Psoas muscle (tissue), 8 donors: ENCODE measurements around the gene RPL19. TPM values are rescaled to one million over a fixed set of nuclear protein-coding genes. Genes with fewer than 3 reads are reported as not detected.

ENCODE experiments used
- ATAC-seq, 4 donors: fragments of 200-7000 bp; cut with Tn5 transposase; one replicate each; pipeline ENCODE4 v1.9.1; 2020; ENCODE audit warnings: moderate library complexity in 3 of 4, mild to moderate bottlenecking in 2 of 4
- DNase-seq, 2 donors: peaks; one replicate each; pipeline ENCODE4 v3.0.0-alpha.2; 2020
- H3K27ac ChIP-seq: fragments of 200-600 bp; one replicate; pipeline ENCODE4 v1.8.0; 2022
- H3K27me3 ChIP-seq, 3 donors: fragments of 200-600 bp in 1 of 3; one replicate each; pipeline versions ENCODE4 v1.6.1 to v1.8.0; 2013 to 2022; ENCODE audit warnings: low read length in 2 of 3, mild to moderate bottlenecking in 2 of 3, moderate library complexity in 1 of 3; ENCODE audit not compliant: insufficient read depth in 3 of 3
- H3K36me3 ChIP-seq, 2 donors: fragments of 200-600 bp in 1 of 2; one replicate each; pipeline versions ENCODE4 v1.6.1 to v1.8.0; 2013 to 2022; ENCODE audit warnings: low read depth in 1 of 2, mild to moderate bottlenecking in 1 of 2, moderate library complexity in 1 of 2; ENCODE audit not compliant: insufficient read depth in 1 of 2
- H3K4me1 ChIP-seq: fragments of 200-600 bp; one replicate; pipeline ENCODE4 v1.8.0; 2022
- H3K4me3 ChIP-seq: fragments of 200-600 bp; one replicate; pipeline ENCODE4 v1.8.0; 2022; ENCODE audit warnings: mild to moderate bottlenecking
- H3K9me3 ChIP-seq: fragments of 200-600 bp; one replicate; pipeline ENCODE4 v1.8.0; 2022
- CTCF ChIP-seq: fragments of 200-600 bp; IDR thresholded peaks from one replicate; pipeline ENCODE4 v1.8.0; 2022; ENCODE audit warnings: antibody characterized with exemption
- WGBS, 3 donors: extraction: QIAGEN DNeasy Blood & Tissue Kit; methylation state at CpG; one replicate each; pipeline versions ENCODE4 v1.1.6 to v1.1.7; 2013; 5-methylcytosine and 5-hydroxymethylcytosine counted together
- intact Hi-C, 2 donors: fragments of 100-400 bp; cut with DNase I; formaldehyde crosslinking; loops; one replicate each; pipeline versions ENCODE4 v1.11.0 to v1.14.2; 2022
- polyA plus RNA-seq, 3 donors: library from polyadenylated mRNA; stranded (reverse); fragments of 200-250 nt; gene quantifications; one replicate each; pipeline ENCODE4 v1.2.3, GENCODE V29; 2013
- total RNA-seq, 4 donors: library from RNA; stranded (reverse); fragmentation: NEBNext Ultra II Directional in 2 of 4; extraction: Animal tissue kit (Norgen Biotek cat#: 25700) in 2 of 4; gene quantifications; one replicate each; pipeline versions ENCODE4 v1.2.1 to v1.2.4, GENCODE V29; 2021 to 2023
- donor health status: healthy with polysubstance abuse.
- donor health status: DM: no; HTN: no; CAD: no; lungs with moderate emphysema.
- donor health status: Bipolar disorder and iron deficiency.
- donor health status: healthy.
- donor health status: DM: yes; HTN: yes; CAD: no.
- donor health status: DM: no; HTN: no; CAD: no.
- donor health status: DM: no; HTN: no; CAD: no.
- donor health status: DM: yes; HTN: yes; CAD: no.

RPL19 gene
- total and polyA plus RNA-seq, 7 donors: 1,146 to 3,039 (median 1,520) TPM

GRCh38 chr17:39158623-39159022 lies 41.5 kb upstream of the RPL19 start:
- DNase-seq (no peak), ATAC-seq (no peak)
- TF ChIP-seq CTCF: no peak
- Histone ChIP-seq H3K9me3 (no peaks in the 10 kb centered on the region), H3K4me1 (no peaks in the 10 kb centered on the region), H3K4me3 (no peak overlapping the region), H3K36me3 (no peaks in the 10 kb centered on the region), H3K27me3 (no peaks in the 10 kb centered on the region), H3K27ac (no peak overlapping the region)
- intact Hi-C loops: loop anchor here in 1 of 2 donors (10.0 kb wide), 1 partner anchor 294 kb away; no protein-coding TSS in a partner anchor
- 94 to 98% (median 96%) methylated on average over 2 of the region's 2 CpGs for WGBS, 3 donors

- Histone ChIP-seq H3K36me3 (no peaks in the 10 kb centered on the region), H3K27ac (no peak overlapping the region), H3K9me3 (no peaks in the 10 kb centered on the region), H3K4me1 (peaks cover 9% of the 10 kb centered on the region), H3K4me3 (no peak overlapping the region), H3K27me3 (no peaks in the 10 kb centered on the region)
- ATAC-seq (no peak), DNase-seq (no peak)
- intact Hi-C loops: loop anchor here in 1 of 2 donors (10.0 kb wide), 1 partner anchor 73 kb away; no protein-coding TSS in a partner anchor
- no peak for TF ChIP-seq CTCF
- 58 to 60% (median 58%) methylated on average over 2 of the region's 2 CpGs for WGBS, 3 donors
Observed at GRCh38 chr17:39161962-39162361, 38.1 kb upstream of the RPL19 start.

GRCh38 chr17:39164675-39165143 lies 35.4 kb upstream of the RPL19 start:
- Histone ChIP-seq H3K4me1 (peaks cover 9% of the 10 kb centered on the region), H3K36me3 (no peaks in the 10 kb centered on the region), H3K9me3 (peaks cover 4% of the 10 kb centered on the region), H3K27ac (no peak overlapping the region), H3K27me3 (no peaks in the 10 kb centered on the region), H3K4me3 (peak overlapping the region; percentile 65)
- 0 to 1% (median 1%) methylated on average over 15 of the region's 15 CpGs for WGBS, 3 donors
- TF ChIP-seq CTCF: peak; percentile 79
- DNase-seq: peak; percentile 93 to 96
- peak; percentile 84 to 91 (median 89) for ATAC-seq
- intact Hi-C loops: loop anchor here (1.0 to 10.0 kb wide), 2 partner anchors 70 to 80 kb away; no protein-coding TSS in a partner anchor

GRCh38 chr17:39165178-39165840 lies 34.8 kb upstream of the RPL19 start:
- peaks cover 9% of the 10 kb centered on the region for H3K4me1 ChIP-seq
- peaks cover 4% of the 10 kb centered on the region for H3K9me3 ChIP-seq
- 13 to 14% (median 14%) methylated on average over 49 to 51 of the region's 51 CpGs for WGBS, 3 donors
- DNase-seq (no peak), ATAC-seq (peak; percentile 12 to 55 (median 20))
- no peaks in the 10 kb centered on the region for H3K27me3 ChIP-seq
- no peak overlapping the region for H3K27ac ChIP-seq
- H3K36me3 ChIP-seq: no peaks in the 10 kb centered on the region
- peak overlapping the region; percentile 65 for H3K4me3 ChIP-seq
- intact Hi-C loops: loop anchor here in 1 of 2 donors (10.0 kb wide), 1 partner anchor 69 kb away; no protein-coding TSS in a partner anchor
- no peak for TF ChIP-seq CTCF
